Measurements from ENCODE around the gene NPPC.

DNA sequence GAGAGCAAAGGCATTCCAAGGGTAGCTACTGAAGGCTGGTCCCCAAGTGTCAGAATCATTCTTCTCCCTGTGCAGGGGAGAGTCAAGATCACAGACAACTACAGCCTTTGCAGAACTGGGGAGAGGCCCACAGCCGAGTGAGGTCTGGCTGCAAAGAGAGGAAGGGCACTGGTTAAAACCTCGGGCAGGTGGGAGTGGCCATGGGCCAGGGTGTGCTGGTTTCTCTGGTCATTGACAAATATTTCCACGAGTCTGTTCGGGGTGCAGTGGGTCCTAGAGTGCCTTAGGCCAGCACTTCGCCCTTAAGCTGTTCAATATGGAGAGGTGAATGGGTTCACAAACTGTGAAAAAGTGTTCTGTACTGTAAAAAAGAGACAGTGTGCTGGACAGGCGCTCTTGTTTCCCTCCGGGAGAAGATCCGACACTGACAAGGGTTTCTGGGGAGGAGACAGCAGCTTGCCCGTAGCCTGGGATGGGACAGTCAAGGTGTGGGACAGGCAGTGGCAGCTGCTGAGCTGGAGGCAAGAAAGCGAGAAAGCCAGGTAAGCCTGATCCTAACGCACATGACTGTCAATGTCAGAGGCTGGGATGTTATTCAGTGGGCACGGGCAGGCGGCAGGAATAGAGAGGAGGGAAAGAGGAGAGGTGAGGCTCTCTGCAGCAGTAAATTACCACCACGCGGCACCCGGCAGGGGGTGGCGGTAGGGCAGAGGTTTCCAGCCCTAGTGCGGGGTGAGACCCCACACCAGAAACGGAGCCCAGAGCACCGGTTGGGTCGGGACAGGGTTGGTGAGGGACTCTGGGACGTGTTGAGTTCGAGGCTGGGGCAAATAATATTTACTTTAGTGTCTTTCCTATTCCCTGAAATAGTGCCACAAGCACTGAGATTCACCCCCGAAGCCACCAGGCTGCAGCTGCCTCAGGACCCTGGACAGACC is 2.0 kb downstream of the NPPC start:
- TF ChIP-seq, protein P1, sequence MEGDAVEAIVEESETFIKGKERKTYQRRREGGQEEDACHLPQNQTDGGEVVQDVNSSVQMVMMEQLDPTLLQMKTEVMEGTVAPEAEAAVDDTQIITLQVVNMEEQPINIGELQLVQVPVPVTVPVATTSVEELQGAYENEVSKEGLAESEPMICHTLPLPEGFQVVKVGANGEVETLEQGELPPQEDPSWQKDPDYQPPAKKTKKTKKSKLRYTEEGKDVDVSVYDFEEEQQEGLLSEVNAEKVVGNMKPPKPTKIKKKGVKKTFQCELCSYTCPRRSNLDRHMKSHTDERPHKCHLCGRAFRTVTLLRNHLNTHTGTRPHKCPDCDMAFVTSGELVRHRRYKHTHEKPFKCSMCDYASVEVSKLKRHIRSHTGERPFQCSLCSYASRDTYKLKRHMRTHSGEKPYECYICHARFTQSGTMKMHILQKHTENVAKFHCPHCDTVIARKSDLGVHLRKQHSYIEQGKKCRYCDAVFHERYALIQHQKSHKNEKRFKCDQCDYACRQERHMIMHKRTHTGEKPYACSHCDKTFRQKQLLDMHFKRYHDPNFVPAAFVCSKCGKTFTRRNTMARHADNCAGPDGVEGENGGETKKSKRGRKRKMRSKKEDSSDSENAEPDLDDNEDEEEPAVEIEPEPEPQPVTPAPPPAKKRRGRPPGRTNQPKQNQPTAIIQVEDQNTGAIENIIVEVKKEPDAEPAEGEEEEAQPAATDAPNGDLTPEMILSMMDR (IDR thresholded peaks at IDR 0.05; ENCODE audit: insufficient read depth, low read length, poor library complexity, severe bottlenecking), result no peak
- TF ChIP-seq EZH2phosphoT487 (conservative IDR thresholded peaks at IDR 0.05; ENCODE audit: low read length), result no peak
